Activated T-cell treated with anti-CD3 and anti-CD28 coated beads for 1 hour (primary cell): ENCODE results near the gene CASZ1.

Experiments
- DNase-seq: peaks from one replicate; pipeline ENCODE4 v3.0.0-alpha.2; 2020; ENCODE audit warnings: low read depth

Gene CASZ1

GRCh38 chr1:10821388-10821787 lies 24.9 kb upstream of the CASZ1 start:
- DNase-seq = no peak

GRCh38 chr1:10820422-10820821 lies 24.0 kb upstream of the CASZ1 start:
- DNase-seq = no peak

GRCh38 chr1:10819198-10819901 lies 22.9 kb upstream of the CASZ1 start:
- no peak for DNase-seq

GRCh38 chr1:10818262-10819197 lies 22.1 kb upstream of the CASZ1 start:
- no peak for DNase-seq

- DNase-seq = no peak
These were observed 20.4 kb upstream of the CASZ1 start for GRCh38 chr1:10816743-10817369.

- DNase-seq = no peak
These were observed 19.8 kb upstream of the CASZ1 start for GRCh38 chr1:10816233-10816632.

- no peak for DNase-seq
These were observed 19.4 kb upstream of the CASZ1 start for GRCh38 chr1:10815858-10816195.

GRCh38 chr1:10814976-10815857 lies 18.8 kb upstream of the CASZ1 start:
- DNase-seq = no peak

- no peak for DNase-seq
These were observed 17.9 kb upstream of the CASZ1 start for GRCh38 chr1:10814312-10814711.

GRCh38 chr1:10813799-10814198 lies 17.4 kb upstream of the CASZ1 start:
- DNase-seq = no peak

- no peak for DNase-seq
These were observed 16.0 kb upstream of the CASZ1 start for GRCh38 chr1:10812387-10812915.

GRCh38 chr1:10808441-10808840 lies 12.0 kb upstream of the CASZ1 start:
- no peak for DNase-seq

GRCh38 chr1:10806966-10807365 lies 10.5 kb upstream of the CASZ1 start:
- no peak for DNase-seq

- no peak for DNase-seq
These were observed 7.8 kb upstream of the CASZ1 start for GRCh38 chr1:10803971-10804820.

- no peak for DNase-seq
These were observed 6.7 kb upstream of the CASZ1 start for GRCh38 chr1:10802944-10803715.

- DNase-seq = no peak
These were observed 4.3 kb upstream of the CASZ1 start for GRCh38 chr1:10800778-10801177.

- no peak for DNase-seq
These were observed 3.3 kb upstream of the CASZ1 start for GRCh38 chr1:10799726-10800125.

- no peak for DNase-seq
These were observed 997 bp downstream of the CASZ1 start for GRCh38 chr1:10795276-10796021.

- no peak for DNase-seq
These were observed 1.6 kb downstream of the CASZ1 start for GRCh38 chr1:10794724-10795275.
